NCI-H510A (cell line): ENCODE measurements around the gene HOXC5.
"Not testable (repeated sequence)": the region's sequence is repeated elsewhere in the genome, so short reads cannot be mapped to it uniquely, and the experiment has no call there.

Experiments
- DNase-seq: peaks from one replicate; lab custom pipeline; 2025; lab: John Stamatoyannopoulos, UW

The HOXC5 gene

DNA sequence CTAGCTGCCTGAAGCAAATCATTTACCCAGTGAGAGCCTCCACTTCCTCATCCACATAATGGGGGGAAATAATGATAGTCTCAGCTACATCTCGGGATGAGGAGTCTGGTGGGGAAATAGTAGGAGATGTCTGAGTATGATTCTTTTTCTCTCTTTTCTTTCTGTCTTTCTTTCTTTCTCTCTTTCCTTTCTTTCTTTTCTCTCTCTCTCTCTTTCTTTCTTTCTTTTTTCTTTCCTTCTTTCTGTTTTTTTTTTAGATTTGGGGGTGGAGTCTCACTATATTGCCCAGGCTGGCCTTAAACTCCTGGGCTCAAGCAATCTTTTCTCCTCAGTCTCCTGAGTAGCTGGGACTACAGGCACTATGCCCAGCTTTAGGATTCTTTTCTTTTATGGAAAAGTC is 33.6 kb downstream of the HOXC5 start:
- DNase-seq = no peak

DNA sequence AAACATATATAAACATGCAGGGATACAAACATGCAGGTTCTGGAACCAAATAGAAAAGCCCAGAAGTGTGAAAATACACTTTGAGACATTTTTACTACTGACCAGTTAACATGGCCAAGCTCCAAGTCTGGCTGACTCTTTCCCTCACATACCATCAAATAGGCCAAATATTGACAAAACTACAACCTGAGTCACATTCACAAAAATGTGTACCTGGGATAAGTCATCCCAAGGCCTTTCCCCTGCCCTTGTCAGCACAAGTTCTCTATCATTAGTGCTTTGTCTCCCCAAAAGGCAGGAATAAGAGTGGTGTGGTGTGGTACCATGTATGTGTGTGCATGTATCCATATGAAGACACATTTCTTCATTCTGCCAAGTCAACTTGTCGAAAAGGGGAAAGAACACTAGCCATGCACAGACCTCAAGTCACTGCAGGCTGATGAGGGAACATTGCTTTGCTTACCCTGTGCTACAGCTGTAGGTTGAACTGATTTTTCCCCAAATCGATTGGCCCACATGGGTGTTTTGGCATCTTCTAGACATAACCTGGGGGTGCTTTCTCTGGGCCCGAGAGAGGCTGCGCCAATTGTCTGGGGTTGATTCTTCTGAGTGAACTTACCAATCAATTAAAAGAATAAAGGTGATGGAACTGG is 35.7 kb downstream of the HOXC5 start:
- DNase-seq = no peak

DNA sequence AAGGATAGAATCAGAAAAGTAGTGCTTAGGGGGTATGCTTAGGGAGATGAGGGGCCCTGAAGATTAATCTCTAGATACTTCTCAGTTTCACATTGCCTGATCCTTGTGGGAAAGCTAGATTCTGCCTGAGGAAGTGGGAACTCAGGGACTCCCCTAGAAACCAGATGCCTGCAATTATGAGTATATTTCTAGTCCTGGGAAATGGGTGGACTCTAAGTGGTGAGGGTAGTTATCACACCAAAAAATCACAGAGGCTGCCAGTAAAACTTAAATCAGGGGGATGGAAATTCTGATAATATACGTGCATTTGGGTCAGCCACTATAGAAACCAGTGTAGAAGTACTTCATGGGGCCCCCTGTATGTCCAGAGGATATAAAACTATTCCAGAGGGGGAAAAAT is 39.1 kb downstream of the HOXC5 start:
- DNase-seq = no peak

DNA sequence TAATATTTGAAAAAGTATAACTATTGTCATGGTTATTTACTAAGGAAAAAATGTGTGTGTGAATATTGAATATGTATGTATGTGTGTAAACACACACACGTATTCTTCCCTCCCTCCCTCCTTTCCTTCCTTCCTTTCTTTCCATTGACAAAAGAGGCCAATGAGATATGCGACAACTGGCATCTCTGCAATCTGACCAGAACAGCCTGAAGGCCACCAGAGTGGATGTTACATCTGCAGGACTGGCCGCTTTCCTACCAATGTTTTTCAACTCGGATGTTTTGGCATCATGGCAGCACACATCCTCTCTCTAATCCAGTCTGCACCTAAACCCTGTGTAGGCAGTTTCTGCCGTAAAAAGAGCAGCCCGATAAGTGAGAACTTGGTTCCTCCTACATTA is 41.5 kb downstream of the HOXC5 start:
- no peak for DNase-seq

DNA sequence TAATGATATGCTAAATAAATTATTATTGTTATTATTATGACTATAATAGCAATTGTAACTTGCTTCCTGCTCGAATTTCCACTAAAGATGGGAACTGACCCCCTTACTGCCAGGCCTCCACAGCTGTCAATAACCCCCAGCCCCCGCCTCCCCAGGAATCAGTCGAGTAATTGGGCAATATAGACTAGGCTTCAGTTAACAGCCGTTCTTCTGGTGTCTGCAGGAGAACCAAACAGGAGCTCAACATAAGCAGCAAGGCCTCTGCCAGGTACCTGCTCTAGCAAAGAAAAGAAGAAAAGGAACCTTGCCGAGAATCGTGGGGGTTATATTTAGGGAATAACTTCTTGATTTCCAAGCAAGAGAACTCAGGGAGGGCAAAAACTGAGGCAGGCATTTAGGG is 42.6 kb downstream of the HOXC5 start:
- no peak for DNase-seq

DNA sequence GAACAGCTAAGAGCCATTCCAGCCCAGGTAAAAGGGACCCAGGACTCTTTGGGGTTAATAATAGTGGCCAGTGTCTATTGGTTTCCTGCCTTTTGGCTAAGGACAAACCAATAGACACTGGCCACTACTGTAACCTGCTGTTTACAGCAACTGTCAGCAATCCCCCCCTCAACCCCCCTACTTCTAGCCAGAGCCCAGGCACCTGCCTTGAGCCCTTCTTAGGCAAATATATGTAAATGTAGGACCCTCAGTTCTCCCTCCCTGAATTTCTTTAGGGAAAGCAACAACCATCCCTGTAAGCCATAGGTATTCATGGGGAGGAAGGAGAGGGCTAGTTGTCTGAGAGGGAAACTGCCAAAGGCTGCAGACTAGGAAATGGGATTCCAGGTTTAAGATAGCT is 43.1 kb downstream of the HOXC5 start:
- DNase-seq = no peak

DNA sequence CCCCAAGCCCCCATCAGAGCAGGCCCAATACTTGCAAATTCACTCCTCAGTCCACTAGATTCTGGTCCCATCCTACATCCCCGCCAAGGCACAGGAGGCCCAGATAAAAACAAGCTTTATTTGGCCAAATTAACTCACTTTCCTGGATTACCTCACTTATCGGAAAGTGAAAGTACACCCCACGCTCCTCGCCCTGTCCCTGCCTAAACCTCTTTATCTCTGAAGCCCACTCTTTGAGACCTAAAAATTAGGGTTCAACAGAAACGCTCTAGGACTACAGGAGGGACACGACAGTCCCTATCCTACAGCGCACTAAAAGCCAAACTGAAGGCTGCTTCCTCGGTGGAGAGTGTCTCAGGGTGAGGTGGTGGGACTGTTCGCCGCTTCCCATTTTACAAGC is 45.0 kb downstream of the HOXC5 start:
- DNase-seq = not testable (repeated sequence)

DNA sequence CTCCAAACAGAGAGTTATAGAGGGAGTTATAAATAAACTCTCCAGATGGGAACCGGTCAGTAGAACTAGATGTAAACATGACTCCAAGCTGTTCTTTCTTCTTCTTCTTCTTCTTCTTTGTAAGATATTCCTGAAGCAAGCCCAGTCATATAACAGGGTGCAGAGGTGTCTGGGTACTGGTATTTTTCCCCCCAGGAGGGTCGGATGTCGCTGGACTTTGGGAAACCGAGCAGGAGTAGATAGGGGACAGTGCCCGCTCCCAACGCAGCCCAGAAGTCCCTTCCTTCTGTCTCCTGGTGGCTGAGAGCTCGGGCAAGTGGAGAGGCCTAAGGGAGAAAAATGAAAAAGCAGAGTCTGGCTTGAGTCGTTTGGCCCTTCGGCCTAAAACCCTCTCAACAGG is 46.3 kb downstream of the HOXC5 start:
- DNase-seq = not testable (repeated sequence)

DNA sequence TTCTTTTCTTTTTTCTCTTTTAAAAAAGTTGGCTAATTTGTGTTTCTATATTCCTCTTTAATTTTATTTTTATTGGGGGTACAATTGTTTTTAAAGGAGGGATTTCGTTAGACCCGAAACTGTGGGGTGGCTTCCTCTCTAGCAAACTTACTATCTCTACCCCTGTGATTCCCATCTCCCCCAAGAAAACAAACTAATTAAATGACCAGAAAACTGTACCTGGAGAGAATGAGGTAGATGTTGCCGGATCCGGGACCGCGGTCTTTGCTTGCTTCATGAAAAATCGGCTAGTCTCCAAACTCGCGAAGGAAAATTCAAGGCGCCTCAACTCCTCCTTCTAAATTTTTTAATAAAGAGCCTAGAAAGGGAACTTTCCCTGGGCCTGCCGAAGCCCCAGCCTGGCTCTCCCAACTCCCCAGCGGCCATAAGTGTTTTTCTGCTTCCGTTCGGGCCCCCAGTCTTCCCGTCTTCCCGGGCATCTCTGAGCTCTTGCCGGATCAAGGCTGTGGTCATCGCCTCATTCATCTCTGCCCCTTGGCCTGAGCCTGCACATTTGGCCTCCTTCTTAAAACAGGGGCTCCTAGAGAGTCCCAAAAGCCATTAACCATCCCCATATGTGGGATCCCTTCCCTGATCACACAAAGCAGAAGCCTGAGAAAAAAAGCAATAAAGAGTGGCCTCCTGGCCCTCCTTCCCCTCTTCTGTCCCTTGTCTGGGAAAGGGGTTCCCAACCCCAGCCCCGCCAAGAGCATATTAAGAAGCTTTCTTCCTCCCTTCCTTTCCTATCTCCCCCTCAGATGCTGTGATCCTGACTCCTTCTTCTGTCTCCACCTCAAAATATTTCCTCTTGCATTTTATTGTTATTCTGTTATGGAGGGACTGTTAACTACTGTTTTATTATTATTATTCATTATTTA is 47.4 kb downstream of the HOXC5 start:
- not testable (repeated sequence) for DNase-seq

DNA sequence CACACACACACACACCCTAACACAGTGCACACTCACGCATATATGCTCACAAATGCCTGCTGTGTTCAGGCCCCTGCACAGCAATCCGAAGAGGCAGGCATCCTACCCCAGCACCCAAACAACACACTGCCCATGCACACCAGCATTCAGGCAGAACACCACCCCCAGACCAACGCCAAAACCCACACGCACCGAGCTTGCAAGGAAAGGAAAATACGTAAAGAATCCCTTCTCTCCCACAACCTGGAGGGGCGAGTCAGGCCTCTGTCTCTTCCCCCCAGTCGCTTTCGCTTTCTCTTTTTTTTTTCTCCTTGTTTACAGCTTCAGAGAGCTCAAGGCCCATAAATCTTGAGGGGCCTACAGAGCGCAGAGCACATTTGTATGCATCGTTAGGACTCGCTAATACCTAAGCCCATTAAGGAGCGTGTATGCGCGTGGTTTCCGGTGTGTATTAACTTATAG is 48.2 kb downstream of the HOXC5 start:
- DNase-seq = not testable (repeated sequence)

DNA sequence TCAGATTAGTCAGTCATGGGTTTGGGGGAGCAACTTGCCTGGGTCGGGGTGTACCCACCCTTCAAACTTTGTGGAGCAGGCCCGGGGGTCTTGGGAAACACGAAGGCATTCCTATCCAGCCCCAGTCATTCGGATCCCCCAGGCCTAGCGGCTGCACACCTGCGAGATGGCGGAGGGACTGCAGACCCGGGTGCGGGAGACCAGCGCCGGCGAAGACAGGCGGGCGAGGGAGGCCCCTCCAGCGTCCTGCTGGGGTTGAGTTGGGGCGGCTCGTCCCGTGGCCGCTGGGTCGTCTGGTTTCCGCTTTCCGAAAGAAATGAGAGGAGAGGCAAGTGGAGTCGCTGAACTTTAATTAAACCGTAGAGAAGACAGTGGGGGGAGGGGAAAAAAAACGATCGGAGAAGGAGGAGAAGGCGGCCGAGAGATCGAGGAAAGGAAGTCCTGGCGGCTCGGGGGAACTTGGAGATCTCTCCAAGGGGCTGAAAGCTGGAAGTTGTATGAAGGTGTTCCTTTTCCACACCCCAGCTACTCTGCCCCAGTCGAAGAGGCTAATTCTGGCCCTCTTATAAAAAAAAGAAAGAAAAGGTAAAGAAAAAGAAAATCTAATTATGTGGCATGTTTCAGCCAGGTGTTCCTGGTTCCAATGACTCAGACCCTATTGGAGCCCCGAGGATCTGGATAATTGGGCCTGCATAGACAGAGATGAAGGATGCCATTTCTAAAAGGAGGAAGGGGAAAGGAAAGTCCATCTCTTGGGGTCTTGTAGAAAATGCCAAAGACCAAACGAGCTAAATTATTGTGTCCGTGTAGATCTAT is 48.9 kb downstream of the HOXC5 start:
- not testable (repeated sequence) for DNase-seq

DNA sequence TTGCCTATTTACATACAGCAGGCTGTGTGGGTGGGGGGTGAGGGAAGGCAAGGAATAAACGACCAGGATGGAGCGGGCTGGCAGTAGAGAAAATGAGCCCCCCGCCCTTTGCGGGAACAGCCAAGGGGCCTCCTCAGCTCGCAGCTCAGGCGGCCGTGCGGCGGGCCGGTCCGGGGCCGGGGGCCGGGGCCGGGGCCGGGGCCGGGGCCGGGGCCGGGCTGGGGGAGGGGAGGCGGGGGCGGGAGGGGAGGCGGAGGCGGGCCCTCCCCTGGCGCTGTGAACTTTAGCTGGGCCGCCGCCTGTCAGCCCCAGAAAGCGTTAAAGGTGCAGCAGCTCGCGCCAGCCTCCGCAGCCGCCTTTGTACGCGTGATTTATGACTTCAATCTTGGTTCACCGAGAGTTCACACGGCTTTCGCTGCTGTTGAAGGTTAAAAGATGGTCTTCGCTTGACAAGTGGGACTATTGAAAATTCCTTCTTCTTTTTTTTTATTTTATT is 49.6 kb downstream of the HOXC5 start:
- no peak for DNase-seq
